Skeletal muscle satellite cell (primary cell): ENCODE results near the gene COL26A1.

Experiments
- H3K27me3 ChIP-seq: 2 replicates; pipeline ENCODE4 v1.7.0; 2013; ENCODE audit warnings: low read length; ENCODE audit not compliant: control insufficient read depth, insufficient read depth
- H3K36me3 ChIP-seq: 2 replicates; pipeline ENCODE4 v1.7.0; 2013; ENCODE audit warnings: mild to moderate bottlenecking, control low read depth, low read length; ENCODE audit not compliant: insufficient read depth
- H3K4me1 ChIP-seq: 2 replicates; pipeline ENCODE4 v1.7.0; 2013; ENCODE audit warnings: low read length; ENCODE audit not compliant: control insufficient read depth, insufficient read depth
- H3K4me2 ChIP-seq: 2 replicates; pipeline ENCODE4 v1.7.0; 2013; ENCODE audit warnings: mild to moderate bottlenecking, low read length
- H3K4me3 ChIP-seq: 2 replicates; pipeline ENCODE4 v1.7.0; 2013; ENCODE audit warnings: low read length
- H3K9ac ChIP-seq: 2 replicates; pipeline ENCODE4 v1.7.0; 2013; ENCODE audit warnings: mild to moderate bottlenecking, low read depth, low read length, moderate library complexity
- H3K9me3 ChIP-seq: replicated peaks from 2 replicates; pipeline ENCODE4 v1.7.0; 2013; ENCODE audit warnings: mild to moderate bottlenecking, control low read depth, low read length

The COL26A1 gene

GRCh38 chr7:101395376-101395775 is 32.7 kb downstream of the COL26A1 start:
- Histone ChIP-seq H3K4me2 (no peak overlapping the region), H3K27me3 (peaks cover 18% of the 10 kb centered on the region), H3K4me1 (peaks cover 7% of the 10 kb centered on the region), H3K4me3 (no peak overlapping the region), H3K9ac (no peak overlapping the region), H3K9me3 (no peaks in the 10 kb centered on the region), H3K36me3 (no peaks in the 10 kb centered on the region)

GRCh38 chr7:101397243-101397642 is 34.6 kb downstream of the COL26A1 start:
- Histone ChIP-seq H3K9ac (no peak overlapping the region), H3K27me3 (peaks cover 35% of the 10 kb centered on the region), H3K4me3 (no peak overlapping the region), H3K9me3 (no peaks in the 10 kb centered on the region), H3K4me1 (peaks cover 13% of the 10 kb centered on the region), H3K4me2 (no peak overlapping the region), H3K36me3 (no peaks in the 10 kb centered on the region)

DNA sequence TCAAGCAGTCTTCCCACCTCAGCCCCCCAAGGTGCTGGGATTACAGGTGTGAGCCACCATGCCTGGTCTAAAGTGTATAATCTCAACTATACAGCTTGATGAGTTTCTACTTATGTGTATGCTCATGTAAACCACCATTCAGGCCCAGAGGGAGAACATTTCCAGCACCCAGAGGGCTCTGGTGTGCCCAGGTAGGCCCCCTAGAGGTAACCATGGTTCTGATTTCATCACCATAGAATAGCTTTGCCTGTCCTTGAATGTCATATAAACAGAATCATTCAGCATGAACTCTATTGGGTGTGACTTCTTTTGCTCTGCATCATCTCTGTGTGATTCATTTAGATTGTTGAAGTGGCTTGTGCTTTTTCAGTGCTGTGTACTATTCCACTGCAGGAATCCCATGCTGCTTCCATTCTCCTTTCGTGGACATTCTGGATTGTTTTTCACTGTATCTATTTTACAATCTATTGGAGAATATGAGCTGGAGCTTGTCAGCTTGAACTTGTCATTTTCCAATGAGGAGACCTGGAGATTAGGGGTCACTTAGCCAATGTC is 35.2 kb downstream of the COL26A1 start:
- no peak overlapping the region for H3K9ac ChIP-seq
- H3K4me1 ChIP-seq = peaks cover 14% of the 10 kb centered on the region
- H3K4me3 ChIP-seq = no peak overlapping the region
- no peaks in the 10 kb centered on the region for H3K9me3 ChIP-seq
- peaks cover 34% of the 10 kb centered on the region for H3K27me3 ChIP-seq
- H3K36me3 ChIP-seq = no peaks in the 10 kb centered on the region
- no peak overlapping the region for H3K4me2 ChIP-seq

- Histone ChIP-seq H3K4me3 (no peak overlapping the region), H3K27me3 (peaks cover 41% of the 10 kb centered on the region), H3K4me1 (peaks cover 14% of the 10 kb centered on the region), H3K9ac (no peak overlapping the region), H3K4me2 (no peak overlapping the region), H3K36me3 (no peaks in the 10 kb centered on the region), H3K9me3 (no peaks in the 10 kb centered on the region)
Measured at GRCh38 chr7:101398396-101399289, 36.0 kb downstream of the COL26A1 start.

GRCh38 chr7:101399759-101400158 is 37.1 kb downstream of the COL26A1 start:
- Histone ChIP-seq H3K4me2 (peak overlapping the region; percentile 24), H3K9ac (no peak overlapping the region), H3K27me3 (peaks cover 41% of the 10 kb centered on the region), H3K36me3 (no peaks in the 10 kb centered on the region), H3K4me1 (peaks cover 14% of the 10 kb centered on the region), H3K9me3 (no peaks in the 10 kb centered on the region), H3K4me3 (no peak overlapping the region)

DNA sequence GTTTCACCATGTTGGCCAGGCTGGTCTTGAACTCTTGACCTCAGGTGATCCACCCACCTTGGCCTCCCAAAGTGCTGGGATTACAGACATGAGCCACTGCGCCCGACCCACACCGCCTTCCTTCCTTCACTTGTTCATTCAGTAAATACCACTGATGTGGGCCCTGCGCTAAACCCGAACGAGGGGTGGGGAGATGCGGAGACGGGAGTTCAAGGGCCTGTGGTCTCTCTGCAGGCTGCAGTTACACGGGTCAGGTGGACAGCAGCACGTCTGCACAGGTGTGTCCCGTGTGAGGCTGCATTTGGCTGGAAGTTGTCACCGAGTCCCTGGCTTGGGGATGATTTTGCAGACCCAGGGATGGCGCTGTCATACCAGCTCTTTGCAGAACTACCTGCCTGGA is 38.1 kb downstream of the COL26A1 start:
- H3K36me3 ChIP-seq = no peaks in the 10 kb centered on the region
- peaks cover 40% of the 10 kb centered on the region for H3K27me3 ChIP-seq
- H3K4me1 ChIP-seq = peaks cover 14% of the 10 kb centered on the region
- H3K9ac ChIP-seq = no peak overlapping the region
- H3K4me3 ChIP-seq = no peak overlapping the region
- no peaks in the 10 kb centered on the region for H3K9me3 ChIP-seq
- no peak overlapping the region for H3K4me2 ChIP-seq

- Histone ChIP-seq H3K27me3 (peaks cover 47% of the 10 kb centered on the region), H3K4me3 (no peak overlapping the region), H3K36me3 (no peaks in the 10 kb centered on the region), H3K9me3 (no peaks in the 10 kb centered on the region), H3K4me2 (no peak overlapping the region), H3K9ac (no peak overlapping the region), H3K4me1 (peaks cover 14% of the 10 kb centered on the region)
Measured at GRCh38 chr7:101401390-101402080, 38.9 kb downstream of the COL26A1 start.

DNA sequence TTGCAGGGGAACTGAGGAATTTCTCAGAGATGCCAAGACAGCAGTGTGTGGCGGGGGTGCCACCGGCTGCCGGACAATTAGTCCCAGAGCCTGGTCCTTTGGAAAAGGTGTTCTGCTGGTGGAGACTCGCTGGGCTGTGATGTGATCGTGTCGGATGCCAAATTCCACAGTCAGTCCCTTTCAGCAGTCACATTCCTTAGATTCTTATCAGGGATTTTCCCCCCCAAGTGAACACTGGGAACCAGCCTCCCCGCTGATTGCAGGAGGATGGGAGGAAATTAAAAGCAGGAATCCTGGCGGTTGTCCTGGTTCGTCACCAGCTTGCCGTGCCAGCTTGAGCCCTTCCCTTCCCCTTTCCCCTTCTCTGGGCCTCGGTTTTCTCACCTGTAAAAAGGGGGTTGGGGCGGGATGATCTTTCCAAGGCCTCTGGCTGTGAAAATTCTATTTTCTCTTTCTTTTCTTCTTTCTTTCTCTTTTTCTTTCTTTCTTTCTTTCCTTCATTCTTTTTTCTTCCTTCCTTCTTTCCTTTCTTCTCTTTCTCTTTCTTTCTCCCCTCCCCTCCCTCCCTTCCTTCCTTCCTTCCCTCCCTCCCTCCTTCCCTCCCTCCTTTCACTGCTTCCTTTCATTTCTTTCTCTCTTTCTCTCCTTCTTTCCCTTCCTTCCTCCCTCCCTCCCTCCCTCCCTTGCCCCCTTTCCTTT is 39.6 kb downstream of the COL26A1 start:
- Histone ChIP-seq H3K4me1 (peaks cover 14% of the 10 kb centered on the region), H3K9ac (no peak overlapping the region)

DNA sequence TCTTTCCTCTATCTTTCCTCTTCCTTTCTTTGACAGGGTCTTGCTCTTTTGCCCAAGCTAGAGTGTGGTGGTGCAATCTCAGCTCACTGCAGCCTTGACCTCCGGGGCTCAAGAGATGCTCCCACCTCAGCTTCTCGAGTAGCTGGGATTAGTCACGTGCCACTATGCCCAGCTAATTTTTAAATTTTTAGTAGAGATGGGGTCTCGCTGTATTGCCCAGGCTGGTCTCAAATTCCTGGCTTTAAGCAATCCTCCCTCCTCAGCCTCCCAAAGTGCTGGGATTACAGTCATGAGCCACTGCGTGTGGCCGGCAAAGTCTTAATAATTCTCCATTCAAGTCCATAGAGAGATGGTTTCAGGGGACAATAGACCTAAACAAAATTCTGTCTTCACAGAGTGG is 40.2 kb downstream of the COL26A1 start:
- Histone ChIP-seq H3K4me3 (no peak overlapping the region), H3K4me2 (no peak overlapping the region), H3K9ac (no peak overlapping the region), H3K36me3 (no peaks in the 10 kb centered on the region), H3K4me1 (peaks cover 14% of the 10 kb centered on the region), H3K9me3 (no peaks in the 10 kb centered on the region), H3K27me3 (peaks cover 55% of the 10 kb centered on the region)

More for the DNA sequence above, 39.6 kb downstream of the COL26A1 start:
- Histone ChIP-seq H3K4me3 (no peak overlapping the region), H3K4me2 (peak overlapping the region; percentile 19), H3K36me3 (no peaks in the 10 kb centered on the region), H3K9me3 (no peaks in the 10 kb centered on the region), H3K27me3 (peaks cover 50% of the 10 kb centered on the region)

DNA sequence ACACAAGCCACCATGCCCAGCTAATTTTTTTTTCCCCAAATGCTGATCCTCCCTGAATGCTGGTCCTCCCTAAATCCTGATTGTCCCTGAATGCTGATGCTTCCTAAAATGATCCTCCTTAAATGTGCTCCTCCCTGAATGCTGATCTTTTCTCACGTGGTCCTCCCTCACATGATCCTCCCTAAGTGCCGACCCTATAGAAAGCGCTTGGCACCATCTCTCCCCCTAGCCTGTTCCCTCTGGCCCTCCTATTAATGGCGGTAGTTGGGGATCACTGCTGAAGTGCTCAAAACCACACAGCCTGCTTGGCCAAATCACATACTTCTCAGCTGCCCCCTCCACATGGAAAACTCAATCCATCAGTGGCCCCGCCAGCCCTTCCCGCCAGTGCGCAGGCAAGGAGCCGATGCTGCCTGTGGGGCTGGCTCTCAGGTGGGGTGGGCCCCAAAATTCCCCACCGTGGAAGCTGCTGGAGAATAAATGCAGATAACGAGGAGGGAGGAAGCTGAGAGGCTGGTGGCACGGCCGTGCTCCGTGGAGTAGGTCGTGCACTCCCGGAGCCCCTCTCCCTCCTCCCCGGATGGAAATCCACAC is 42.9 kb downstream of the COL26A1 start:
- Histone ChIP-seq H3K4me3 (no peak overlapping the region), H3K4me2 (no peak overlapping the region), H3K36me3 (no peaks in the 10 kb centered on the region), H3K9ac (no peak overlapping the region), H3K4me1 (peaks cover 7% of the 10 kb centered on the region), H3K27me3 (peaks cover 59% of the 10 kb centered on the region), H3K9me3 (peaks cover 9% of the 10 kb centered on the region)
